Panc1 (cell line): ENCODE measurements around the gene LIG4. TPM values are rescaled to one million over a fixed set of nuclear protein-coding genes. Genes with fewer than 3 reads are reported as not detected.

Source experiments
- ATAC-seq: fragments of 200-7000 bp; cut with Tn5 transposase; 2 replicates; pipeline ENCODE4 v1.9.1; 2020; ENCODE audit warnings: mild to moderate bottlenecking, moderate library complexity
- BruUV-seq: library from RNA; stranded (reverse); fragments of 400-500 nt; replicated peaks from 2 replicates; lab custom pipeline; 2021; lab: Mats Ljungman, UMichigan
- CTCF ChIA-PET: fragments of 300-600 bp; sonication (Branson Sonifier 250); formaldehyde crosslinking; loops from one replicate; lab custom pipeline; 2022; ENCODE audit warnings: antibody characterized with exemption; lab: Charles Lee
- POLR2A ChIA-PET: fragments of 300-600 bp; sonication (Branson Sonifier 250); formaldehyde crosslinking; loops from one replicate; lab custom pipeline; 2022; ENCODE audit warnings: antibody characterized with exemption; lab: Charles Lee
- DNase-seq: peaks from one replicate; pipeline ENCODE4 v3.0.0-alpha.2; 2010; ENCODE audit warnings: low read depth, low spot score
- H3K27ac ChIP-seq: 2 replicates; pipeline ENCODE4 v1.5.1; 2011; ENCODE audit warnings: mild to moderate bottlenecking, low read length, inconsistent platforms
- H3K27me3 ChIP-seq: fragments of 200-500 bp; sonication (Bioruptor generic); 2 replicates; pipeline ENCODE4 v1.6.0; 2014; ENCODE audit warnings: low read length, inconsistent platforms; ENCODE audit not compliant: control insufficient read depth, insufficient read depth
- H3K36me3 ChIP-seq: fragments of 200-500 bp; sonication (Bioruptor generic); 2 replicates; pipeline ENCODE4 v1.5.1; 2014; ENCODE audit warnings: inconsistent platforms, mild to moderate bottlenecking, low read length, moderate library complexity; ENCODE audit not compliant: control insufficient read depth, insufficient read depth
- H3K4me1 ChIP-seq: 2 replicates; pipeline ENCODE4 v1.5.1; 2011; ENCODE audit warnings: inconsistent platforms, mild to moderate bottlenecking, low read length, moderate library complexity; ENCODE audit not compliant: control insufficient read depth, insufficient read depth
- H3K4me3 ChIP-seq, 2 experiments: 2 replicates each; pipeline ENCODE4 v1.5.1; 2011 to 2012; ENCODE audit warnings: low read depth in 2 of 2, low read length in 2 of 2, mild to moderate bottlenecking in 2 of 2, inconsistent platforms in 1 of 2, moderate library complexity in 1 of 2
- H3K9me3 ChIP-seq: fragments of 200-500 bp; sonication (Bioruptor generic); 2 replicates; pipeline ENCODE4 v1.5.1; 2014; ENCODE audit warnings: low read depth, mild to moderate bottlenecking, inconsistent platforms, low read length, moderate library complexity; ENCODE audit not compliant: control insufficient read depth, insufficient read depth
- POLR2AphosphoS5 ChIP-seq: IDR thresholded peaks from 2 replicates; pipeline ENCODE4 v1.6.1; 2012; ENCODE audit warnings: mild to moderate bottlenecking, low read depth, low read length, moderate library complexity
- SIN3A ChIP-seq: IDR thresholded peaks from 2 replicates; pipeline ENCODE4 v1.6.1; 2012; ENCODE audit warnings: low read depth, mild to moderate bottlenecking, low read length, moderate library complexity, borderline replicate concordance; ENCODE audit not compliant: insufficient read depth
- TCF7L2 ChIP-seq: IDR thresholded peaks from 2 replicates; pipeline ENCODE4 v1.6.1; 2011; ENCODE audit warnings: mild to moderate bottlenecking, low read depth, low read length, inconsistent platforms
- in situ Hi-C: cut with HindIII; loops from 2 replicates; pipeline ENCODE4 v1.10.0; 2016; ENCODE audit warnings: low sequenced_read_pairs, low pct_unique_long_range_greater_than_20kb
- intact Hi-C: fragments of 100-400 bp; cut with micrococcal nuclease; formaldehyde crosslinking; loops from one replicate; pipeline ENCODE4 v1.10.0; 2022; ENCODE audit not compliant: unreplicated experiment
- total RNA-seq: library from RNA; stranded (reverse); gene quantifications from one replicate; pipeline ENCODE4 v1.2.1, GENCODE V29; 2021; ENCODE audit not compliant: unreplicated experiment
- TF ChIP-seq, protein P1 (sequence below): fragments of 450-650 bp; IDR thresholded peaks from 2 replicates; pipeline ENCODE4 v1.5.1; 2017; ENCODE audit warnings: mild to moderate bottlenecking
- TF ChIP-seq, protein P2 (sequence below), 2 experiments: IDR thresholded peaks; 2 replicates each; pipeline ENCODE4 v1.6.1; 2011 to 2012; ENCODE audit warnings: low read depth in 2 of 2, control low read depth in 1 of 2, low read length in 1 of 2, mild to moderate bottlenecking in 1 of 2, moderate library complexity in 1 of 2; ENCODE audit not compliant: insufficient read depth in 1 of 2

Gene LIG4
- total RNA-seq, 1 experiment from 2014 or later, result 8.2 TPM

DNA sequence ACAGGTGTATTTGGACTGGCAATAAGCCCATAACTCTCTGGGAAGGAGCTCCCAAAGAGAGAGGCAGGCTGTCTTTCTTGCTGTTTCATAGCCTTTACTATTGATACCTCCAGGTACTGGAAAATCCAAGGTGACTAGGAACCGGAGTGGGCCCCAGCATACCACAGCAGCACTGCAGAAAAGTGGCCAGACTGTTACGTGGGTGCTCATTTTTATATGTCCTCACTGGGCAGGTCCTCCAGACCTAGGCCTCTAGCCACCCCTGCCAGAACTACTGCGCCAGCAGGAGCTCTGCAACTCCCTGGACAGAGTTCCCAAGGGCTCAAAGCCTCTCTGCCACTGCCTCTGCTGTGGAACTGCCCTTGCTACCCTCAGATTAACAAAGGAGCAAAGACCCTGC lies 46.4 kb downstream of the LIG4 start:
- no peaks in the 10 kb centered on the region for H3K27me3 ChIP-seq
- H3K9me3 ChIP-seq, result no peaks in the 10 kb centered on the region
- no peak for DNase-seq
- no peak for ATAC-seq
- POLR2A ChIA-PET, result no interaction called here
- H3K27ac ChIP-seq, result no peak overlapping the region
- intact Hi-C loops (no loop called here), in situ Hi-C loops (no loop called here)
- CTCF ChIA-PET, result interaction anchor here (0.7 kb wide), 1 partner anchor 609 kb away, joined by 3 read pairs; no protein-coding TSS in a partner anchor
- no peaks in the 10 kb centered on the region for H3K36me3 ChIP-seq
- no TSS peak for BruUV-seq
- no peaks in the 10 kb centered on the region for H3K4me1 ChIP-seq
- H3K4me3 ChIP-seq, result no peak overlapping the region
- TF ChIP-seq TCF7L2 (no peak), POLR2AphosphoS5 (no peak), SIN3A (no peak)
- TF ChIP-seq, protein P1, sequence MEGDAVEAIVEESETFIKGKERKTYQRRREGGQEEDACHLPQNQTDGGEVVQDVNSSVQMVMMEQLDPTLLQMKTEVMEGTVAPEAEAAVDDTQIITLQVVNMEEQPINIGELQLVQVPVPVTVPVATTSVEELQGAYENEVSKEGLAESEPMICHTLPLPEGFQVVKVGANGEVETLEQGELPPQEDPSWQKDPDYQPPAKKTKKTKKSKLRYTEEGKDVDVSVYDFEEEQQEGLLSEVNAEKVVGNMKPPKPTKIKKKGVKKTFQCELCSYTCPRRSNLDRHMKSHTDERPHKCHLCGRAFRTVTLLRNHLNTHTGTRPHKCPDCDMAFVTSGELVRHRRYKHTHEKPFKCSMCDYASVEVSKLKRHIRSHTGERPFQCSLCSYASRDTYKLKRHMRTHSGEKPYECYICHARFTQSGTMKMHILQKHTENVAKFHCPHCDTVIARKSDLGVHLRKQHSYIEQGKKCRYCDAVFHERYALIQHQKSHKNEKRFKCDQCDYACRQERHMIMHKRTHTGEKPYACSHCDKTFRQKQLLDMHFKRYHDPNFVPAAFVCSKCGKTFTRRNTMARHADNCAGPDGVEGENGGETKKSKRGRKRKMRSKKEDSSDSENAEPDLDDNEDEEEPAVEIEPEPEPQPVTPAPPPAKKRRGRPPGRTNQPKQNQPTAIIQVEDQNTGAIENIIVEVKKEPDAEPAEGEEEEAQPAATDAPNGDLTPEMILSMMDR, result no peak
- TF ChIP-seq, protein P2, sequence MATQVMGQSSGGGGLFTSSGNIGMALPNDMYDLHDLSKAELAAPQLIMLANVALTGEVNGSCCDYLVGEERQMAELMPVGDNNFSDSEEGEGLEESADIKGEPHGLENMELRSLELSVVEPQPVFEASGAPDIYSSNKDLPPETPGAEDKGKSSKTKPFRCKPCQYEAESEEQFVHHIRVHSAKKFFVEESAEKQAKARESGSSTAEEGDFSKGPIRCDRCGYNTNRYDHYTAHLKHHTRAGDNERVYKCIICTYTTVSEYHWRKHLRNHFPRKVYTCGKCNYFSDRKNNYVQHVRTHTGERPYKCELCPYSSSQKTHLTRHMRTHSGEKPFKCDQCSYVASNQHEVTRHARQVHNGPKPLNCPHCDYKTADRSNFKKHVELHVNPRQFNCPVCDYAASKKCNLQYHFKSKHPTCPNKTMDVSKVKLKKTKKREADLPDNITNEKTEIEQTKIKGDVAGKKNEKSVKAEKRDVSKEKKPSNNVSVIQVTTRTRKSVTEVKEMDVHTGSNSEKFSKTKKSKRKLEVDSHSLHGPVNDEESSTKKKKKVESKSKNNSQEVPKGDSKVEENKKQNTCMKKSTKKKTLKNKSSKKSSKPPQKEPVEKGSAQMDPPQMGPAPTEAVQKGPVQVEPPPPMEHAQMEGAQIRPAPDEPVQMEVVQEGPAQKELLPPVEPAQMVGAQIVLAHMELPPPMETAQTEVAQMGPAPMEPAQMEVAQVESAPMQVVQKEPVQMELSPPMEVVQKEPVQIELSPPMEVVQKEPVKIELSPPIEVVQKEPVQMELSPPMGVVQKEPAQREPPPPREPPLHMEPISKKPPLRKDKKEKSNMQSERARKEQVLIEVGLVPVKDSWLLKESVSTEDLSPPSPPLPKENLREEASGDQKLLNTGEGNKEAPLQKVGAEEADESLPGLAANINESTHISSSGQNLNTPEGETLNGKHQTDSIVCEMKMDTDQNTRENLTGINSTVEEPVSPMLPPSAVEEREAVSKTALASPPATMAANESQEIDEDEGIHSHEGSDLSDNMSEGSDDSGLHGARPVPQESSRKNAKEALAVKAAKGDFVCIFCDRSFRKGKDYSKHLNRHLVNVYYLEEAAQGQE (IDR thresholded peaks at IDR 0.05; ENCODE audit: insufficient read depth in 1 of 2, low read depth in 2 of 2, low read length in 1 of 2), result no peak

DNA sequence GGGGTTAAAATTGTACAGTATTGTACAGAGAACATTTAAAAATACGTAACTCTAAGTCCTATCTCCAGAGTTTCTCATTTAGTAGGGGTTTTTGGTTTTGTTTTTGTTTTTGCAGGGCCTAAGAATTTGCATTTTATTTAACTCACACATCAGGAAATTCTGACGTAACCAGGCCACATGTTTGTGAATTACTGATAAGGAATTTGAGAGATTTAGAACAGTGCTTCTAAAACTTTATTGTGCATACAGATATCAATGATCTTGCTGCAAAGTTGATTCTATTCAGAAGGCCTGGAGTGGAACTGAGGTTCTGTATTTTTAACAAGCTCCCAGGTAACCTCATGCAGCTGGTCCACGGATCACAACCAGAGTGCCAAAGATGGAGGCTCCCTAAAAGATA lies 49.3 kb downstream of the LIG4 start:
- CTCF ChIA-PET, result no interaction called here
- BruUV-seq, result no TSS peak
- no peak for ATAC-seq

More for the DNA sequence above, 49.3 kb downstream of the LIG4 start:
- TF ChIP-seq, protein P1, result no peak
- no peak for TF ChIP-seq TCF7L2
- no peak for TF ChIP-seq POLR2AphosphoS5
- no peak for TF ChIP-seq SIN3A
- Histone ChIP-seq H3K27ac (no peak overlapping the region), H3K4me3 (no peak overlapping the region), H3K27me3 (no peaks in the 10 kb centered on the region), H3K36me3 (no peaks in the 10 kb centered on the region), H3K4me1 (no peaks in the 10 kb centered on the region), H3K9me3 (no peaks in the 10 kb centered on the region)
- intact Hi-C loops, result no loop called here
- POLR2A ChIA-PET, result no interaction called here
- no peak for DNase-seq
- in situ Hi-C loops, result no loop called here
